ENCODE data around the gene AADAC. TPM values are rescaled to one million over a fixed set of nuclear protein-coding genes. Genes with fewer than 3 reads are reported as not detected.
A peak's percentile ranks its signal among the peaks of the same experiment; 100 is the strongest.
"Not testable (repeated sequence)": the region's sequence is repeated elsewhere in the genome, so short reads cannot be mapped to it uniquely, and the experiment has no call there.

The AADAC gene
- total RNA-seq, result not detected
- long read RNA-seq, result 0 reads

GRCh38 chr3:151813799-151814198, at the start of gene AADAC:
Gene AADAC, plus strand, starts transcription at chr3:151814116. Its CDS starts 47 bp downstream, at chr3:151814163.
- Histone ChIP-seq H3K36me3 (no peaks in the 10 kb centered on the region), H3K27ac (replicated peaks) (no peak within 1 kb of the TSS), H3K4me1 (no peaks in the 10 kb centered on the region), H3K4me3 (no peak within 1 kb of the TSS), H3K27me3 (ENCODE audit: low read depth) (no peaks in the 10 kb centered on the region), H3K9me3 (replicated peaks) (peaks cover 11% of the 10 kb centered on the region)
- DNase-seq, result no peak
- intact Hi-C loops (cut with micrococcal nuclease), result no loop called here
- TF ChIP-seq CTCF (IDR thresholded peaks at IDR 0.05; ENCODE audit: borderline replicate concordance), result no peak

- H3K4me3 ChIP-seq; DNase-seq; H3K27ac ChIP-seq (replicated peaks); intact Hi-C loops (cut with micrococcal nuclease); H3K36me3 ChIP-seq; H3K9me3 ChIP-seq (replicated peaks); H3K27me3 ChIP-seq (ENCODE audit: low read depth): not testable (repeated sequence)
- H3K4me1 ChIP-seq, result peaks cover 19% of the 10 kb centered on the region
Observed at GRCh38 chr3:151764699-151765098, 49.2 kb upstream of the AADAC start.

GRCh38 chr3:151765685-151766084, 48.2 kb upstream of the AADAC start:
- H3K27me3 ChIP-seq (ENCODE audit: low read depth), result no peaks in the 10 kb centered on the region
- DNase-seq, result no peak
- H3K36me3 ChIP-seq, result no peaks in the 10 kb centered on the region
- H3K9me3 ChIP-seq (replicated peaks), result peaks cover 5% of the 10 kb centered on the region
- TF ChIP-seq CTCF (IDR thresholded peaks at IDR 0.05; ENCODE audit: borderline replicate concordance), result no peak
- peaks cover 29% of the 10 kb centered on the region for H3K4me1 ChIP-seq
- intact Hi-C loops (cut with micrococcal nuclease), result no loop called here
- H3K27ac ChIP-seq (replicated peaks), result no peak overlapping the region
- H3K4me3 ChIP-seq, result no peak overlapping the region

GRCh38 chr3:151766454-151766853, 47.5 kb upstream of the AADAC start:
- Histone ChIP-seq H3K27me3 (ENCODE audit: low read depth) (no peaks in the 10 kb centered on the region), H3K36me3 (no peaks in the 10 kb centered on the region), H3K4me1 (peaks cover 37% of the 10 kb centered on the region), H3K27ac (replicated peaks) (peak overlapping the region; percentile 4), H3K4me3 (no peak overlapping the region), H3K9me3 (replicated peaks) (peaks cover 5% of the 10 kb centered on the region)
- no peak for TF ChIP-seq CTCF (IDR thresholded peaks at IDR 0.05; ENCODE audit: borderline replicate concordance)
- no peak for DNase-seq
- intact Hi-C loops (cut with micrococcal nuclease), result no loop called here

GRCh38 chr3:151768393-151768930, 45.5 kb upstream of the AADAC start:
- TF ChIP-seq CTCF (IDR thresholded peaks at IDR 0.05; ENCODE audit: borderline replicate concordance), result no peak
- Histone ChIP-seq H3K4me3 (no peak overlapping the region), H3K9me3 (replicated peaks) (peaks cover 5% of the 10 kb centered on the region), H3K27ac (replicated peaks) (no peak overlapping the region), H3K36me3 (no peaks in the 10 kb centered on the region), H3K4me1 (peaks cover 56% of the 10 kb centered on the region), H3K27me3 (ENCODE audit: low read depth) (no peaks in the 10 kb centered on the region)
- intact Hi-C loops (cut with micrococcal nuclease), result no loop called here
- DNase-seq, result no peak

- Histone ChIP-seq H3K27ac (replicated peaks) (peak overlapping the region; percentile 80), H3K4me3 (no peak overlapping the region), H3K27me3 (ENCODE audit: low read depth) (no peaks in the 10 kb centered on the region), H3K36me3 (no peaks in the 10 kb centered on the region), H3K9me3 (replicated peaks) (peaks cover 5% of the 10 kb centered on the region), H3K4me1 (peaks cover 56% of the 10 kb centered on the region)
- TF ChIP-seq CTCF (IDR thresholded peaks at IDR 0.05; ENCODE audit: borderline replicate concordance), result no peak
- intact Hi-C loops (cut with micrococcal nuclease), result no loop called here
- DNase-seq, result no peak
Observed at GRCh38 chr3:151769175-151769574, 44.7 kb upstream of the AADAC start.

Data from left ventricle myocardium inferior (tissue), 1 donor.